ENCODE data around the gene ROGDI. TPM values are rescaled to one million over a fixed set of nuclear protein-coding genes. Genes with fewer than 3 reads are reported as not detected.

The ROGDI gene
- total and polyA plus RNA-seq, 9 of the 15 experiments (the other 6 are each of a cell fraction or from before 2014, with no cell fraction given): 0.97 to 37.3 (median 16.5) TPM

DNA sequence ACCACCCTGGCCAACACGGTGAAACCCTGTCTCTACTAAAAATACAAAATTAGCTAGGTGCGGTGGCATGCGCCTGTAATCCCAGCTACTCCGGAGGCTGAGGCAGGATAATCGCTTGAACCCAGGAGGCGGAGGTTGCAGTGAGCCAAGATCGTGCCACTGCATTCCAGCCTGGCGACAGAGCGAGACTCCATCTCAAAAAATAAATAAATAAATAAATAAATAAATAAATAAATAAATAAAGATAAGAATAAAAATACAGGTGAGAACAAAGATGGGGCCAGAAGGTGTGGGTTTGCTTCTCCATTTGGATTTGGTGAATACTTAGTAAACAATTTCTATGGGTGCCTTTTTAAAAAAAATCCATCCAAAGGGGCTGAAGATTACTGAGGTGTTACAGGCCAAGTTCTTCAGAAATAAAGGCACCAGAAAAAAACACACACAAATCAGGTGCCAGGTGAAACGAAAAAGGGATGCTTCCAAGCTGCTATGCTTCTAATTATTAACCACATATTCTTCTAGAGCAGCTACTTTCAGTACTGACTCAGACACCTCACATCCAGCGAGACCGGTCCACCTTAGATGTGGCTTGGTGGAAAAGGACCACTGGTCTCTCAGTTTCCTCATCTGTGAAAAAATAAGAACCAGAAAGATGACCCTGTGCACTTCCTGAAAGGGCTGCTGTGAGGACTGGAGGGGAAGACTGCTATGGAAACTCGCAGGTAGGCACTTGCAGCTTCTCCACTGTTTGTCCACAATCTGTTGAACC lies 35.5 kb upstream of the ROGDI start:
- FAIRE-seq: no peak
- Histone ChIP-seq H3K4me3 (no peak overlapping the region), H3K4me2 (ENCODE audit: insufficient read depth, low read length) (no peak overlapping the region), H3K36me3 (ENCODE audit: control insufficient read depth, insufficient read depth, low read length) (peaks cover 92% of the 10 kb centered on the region), H3K4me1 (replicated peaks in 1 of 2; ENCODE audit: control insufficient read depth in 2 of 2, insufficient read depth in 2 of 2, low read length in 2 of 2) (peaks cover 7 to 11% of the 10 kb centered on the region in 2 experiments; a peak in 4 of 5 replicates), H3K27ac (ENCODE audit: extremely low read depth, low read depth, low read length) (no peak overlapping the region), H3K9ac (ENCODE audit: insufficient read depth in 1 of 2, low read depth in 2 of 2, low read length in 2 of 2) (no peak overlapping the region), H2AFZ (ENCODE audit: low read depth, low read length) (no peak overlapping the region), H3K79me2 (ENCODE audit: control insufficient read depth, insufficient read depth, low read length) (peaks cover 26% of the 10 kb centered on the region), H3K9me3 (replicated peaks; ENCODE audit: control insufficient read depth, insufficient read depth, low read depth, low read length) (no peaks in the 10 kb centered on the region), H4K20me1 (replicated peaks; ENCODE audit: control insufficient read depth, insufficient read depth, low read length) (peaks cover 11% of the 10 kb centered on the region), H3K9me1 (ENCODE audit: control insufficient read depth, insufficient read depth, low read length) (no peaks in the 10 kb centered on the region), H3K27me3 (ENCODE audit: control insufficient read depth in 2 of 2, insufficient read depth in 2 of 2, low read length in 2 of 2) (no peaks in the 10 kb centered on the region)
- DNase-seq (ENCODE audit: extremely low read depth in 1 of 4, low spot score in 3 of 4): no peak
- BruUV-seq (replicated peaks): no TSS peak
- intact Hi-C loops (cut with micrococcal nuclease): no loop called here
- CTCF ChIA-PET (ENCODE audit: low intra/inter-chr PET ratio): no interaction called here
- POLR2A ChIA-PET: interaction anchor here (0.6 to 1.5 kb wide), 6 partner anchors 10 to 131 kb away, joined by 3 to 7 read pairs (median 3); partner anchors contain the start of genes ANKS3, DNAAF8, GLYR1 and UBN1
- WGBS (ENCODE audit: insufficient coverage, low coverage, missing lambda C conversion rate): 91% methylated on average over 12 of the region's 13 CpGs
- no peak for ATAC-seq
- in situ Hi-C loops (cut with MboI): no loop called here
- TF ChIP-seq ETS2 (tag; IDR thresholded peaks at IDR 0.05; ENCODE audit: borderline replicate concordance, poor library complexity, severe bottlenecking) (no peak), POLR2AphosphoS5 (IDR thresholded peaks at IDR 0.05; ENCODE audit: control insufficient read depth, insufficient read depth, low read depth, low read length) (0 out of 2 replicates have a peak, but pooled peaks have one; percentile 19)

DNA sequence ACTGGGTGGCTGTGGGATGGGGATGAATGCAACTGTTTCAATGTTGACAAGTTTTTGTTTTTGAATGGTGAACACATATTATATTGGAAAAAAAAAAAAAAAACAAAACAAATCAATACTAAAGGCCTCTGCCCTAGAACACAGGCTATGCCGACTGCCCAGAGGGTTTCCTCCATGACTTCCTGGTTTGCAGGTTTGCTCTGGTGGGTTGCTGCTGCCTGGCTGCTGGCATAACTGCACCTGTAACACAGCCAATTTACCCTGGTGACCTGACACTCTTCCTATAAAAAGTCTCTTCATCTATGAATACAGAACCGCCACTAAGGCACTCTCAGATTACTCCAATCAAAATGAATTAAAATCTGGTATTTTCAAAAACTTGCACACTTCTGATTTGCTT lies 34.3 kb upstream of the ROGDI start:
- Histone ChIP-seq H3K4me2 (ENCODE audit: insufficient read depth, low read length) (no peak overlapping the region), H2AFZ (ENCODE audit: low read depth, low read length) (no peak overlapping the region), H3K9me1 (ENCODE audit: control insufficient read depth, insufficient read depth, low read length) (no peaks in the 10 kb centered on the region), H3K36me3 (ENCODE audit: control insufficient read depth, insufficient read depth, low read length) (peaks cover 92% of the 10 kb centered on the region), H3K79me2 (ENCODE audit: control insufficient read depth, insufficient read depth, low read length) (peaks cover 27% of the 10 kb centered on the region), H4K20me1 (replicated peaks; ENCODE audit: control insufficient read depth, insufficient read depth, low read length) (peaks cover 11% of the 10 kb centered on the region), H3K9me3 (replicated peaks; ENCODE audit: control insufficient read depth, insufficient read depth, low read depth, low read length) (no peaks in the 10 kb centered on the region), H3K9ac (ENCODE audit: insufficient read depth in 1 of 2, low read depth in 2 of 2, low read length in 2 of 2) (no peak overlapping the region), H3K4me3 (no peak overlapping the region), H3K4me1 (replicated peaks in 1 of 2; ENCODE audit: control insufficient read depth in 2 of 2, insufficient read depth in 2 of 2, low read length in 2 of 2) (peaks cover 7 to 11% of the 10 kb centered on the region in 2 experiments; a peak in 4 of 5 replicates), H3K27ac (ENCODE audit: extremely low read depth, low read depth, low read length) (no peak overlapping the region), H3K27me3 (ENCODE audit: control insufficient read depth in 2 of 2, insufficient read depth in 2 of 2, low read length in 2 of 2) (no peaks in the 10 kb centered on the region)
- DNase-seq (ENCODE audit: extremely low read depth in 1 of 4, low spot score in 3 of 4) (no peak), FAIRE-seq (no peak), ATAC-seq (no peak)
- CTCF ChIA-PET (ENCODE audit: low intra/inter-chr PET ratio): no interaction called here
- POLR2A ChIA-PET: interaction anchor here (0.7 to 1.2 kb wide), 3 partner anchors 10 to 15 kb away, joined by 3 read pairs; no protein-coding TSS in a partner anchor
- TF ChIP-seq EP300 (IDR thresholded peaks at IDR 0.05; ENCODE audit: low read length): no peak
- 87% methylated on average over 2 of the region's 2 CpGs for WGBS (ENCODE audit: insufficient coverage, low coverage, missing lambda C conversion rate)
- in situ Hi-C loops (cut with MboI): no loop called here
- intact Hi-C loops (cut with micrococcal nuclease): no loop called here
- no TSS peak for BruUV-seq (replicated peaks)

Measured in K562 (cell line).